ENCODE results near the gene SHD.

GRCh38 chr19:4301590-4302242 lies 22.6 kb downstream of the SHD start:
- TF ChIP-seq, protein P1, sequence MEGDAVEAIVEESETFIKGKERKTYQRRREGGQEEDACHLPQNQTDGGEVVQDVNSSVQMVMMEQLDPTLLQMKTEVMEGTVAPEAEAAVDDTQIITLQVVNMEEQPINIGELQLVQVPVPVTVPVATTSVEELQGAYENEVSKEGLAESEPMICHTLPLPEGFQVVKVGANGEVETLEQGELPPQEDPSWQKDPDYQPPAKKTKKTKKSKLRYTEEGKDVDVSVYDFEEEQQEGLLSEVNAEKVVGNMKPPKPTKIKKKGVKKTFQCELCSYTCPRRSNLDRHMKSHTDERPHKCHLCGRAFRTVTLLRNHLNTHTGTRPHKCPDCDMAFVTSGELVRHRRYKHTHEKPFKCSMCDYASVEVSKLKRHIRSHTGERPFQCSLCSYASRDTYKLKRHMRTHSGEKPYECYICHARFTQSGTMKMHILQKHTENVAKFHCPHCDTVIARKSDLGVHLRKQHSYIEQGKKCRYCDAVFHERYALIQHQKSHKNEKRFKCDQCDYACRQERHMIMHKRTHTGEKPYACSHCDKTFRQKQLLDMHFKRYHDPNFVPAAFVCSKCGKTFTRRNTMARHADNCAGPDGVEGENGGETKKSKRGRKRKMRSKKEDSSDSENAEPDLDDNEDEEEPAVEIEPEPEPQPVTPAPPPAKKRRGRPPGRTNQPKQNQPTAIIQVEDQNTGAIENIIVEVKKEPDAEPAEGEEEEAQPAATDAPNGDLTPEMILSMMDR (conservative IDR thresholded peaks at IDR 0.05): no peak
- TF ChIP-seq EZH2 (IDR thresholded peaks at IDR 0.05; ENCODE audit: low read depth): no peak
